ENCODE results near the gene OR2V2. TPM values are rescaled to one million over a fixed set of nuclear protein-coding genes. Genes with fewer than 3 reads are reported as not detected.
A peak's percentile ranks its signal among the peaks of the same experiment; 100 is the strongest.

Gene OR2V2
- polyA plus RNA-seq, 1 of the 3 experiments (the other 2 are of a cell fraction): not detected

GRCh38 chr5:181121675-181122561, 25.5 kb upstream of the OR2V2 start:
- no peaks in the 10 kb centered on the region for H3K4me1 ChIP-seq (ENCODE audit: control insufficient read depth in 1 of 2, insufficient read depth in 2 of 2, low read depth in 1 of 2, low read length in 1 of 2)
- DNase-seq: peak; percentile 30
- POLR2A ChIA-PET: no interaction called here
- H3K9ac ChIP-seq: no peak overlapping the region
- no peaks in the 10 kb centered on the region for H3F3A ChIP-seq (replicated peaks; ENCODE audit: insufficient read depth)
- no peaks in the 10 kb centered on the region for H3K36me3 ChIP-seq (replicated peaks in 1 of 2; ENCODE audit: control insufficient read depth in 1 of 2, insufficient read depth in 2 of 2, low read length in 1 of 2)
- no peaks in the 10 kb centered on the region for H3K9me2 ChIP-seq
- no peaks in the 10 kb centered on the region for H4K20me1 ChIP-seq (ENCODE audit: insufficient read depth)
- H3K4me3 ChIP-seq (ENCODE audit: low read depth in 2 of 2, low read length in 1 of 2): no peak overlapping the region; a peak in 1 of 4 replicates
- H3K9me3 ChIP-seq: no peaks in the 10 kb centered on the region
- H3K27me3 ChIP-seq (ENCODE audit: insufficient read depth): peaks cover 78% of the 10 kb centered on the region
- TF ChIP-seq GATA2 (CRISPR knock-in tag; IDR thresholded peaks at IDR 0.05) (no peak), CTCF (IDR thresholded peaks at IDR 0.05) (peak; percentile 15; the same call in 1 of the 2 replicates)
- H3K27ac ChIP-seq (ENCODE audit: low read depth in 2 of 2, low read length in 1 of 2): no peak overlapping the region
- WGBS (ENCODE audit: low lambda C conversion rate): 29% methylated on average over 22 of the region's 28 CpGs
- CTCF ChIA-PET: no interaction called here
- H3K4me2 ChIP-seq: no peak overlapping the region
- H3K79me2 ChIP-seq (ENCODE audit: insufficient read depth): no peaks in the 10 kb centered on the region
- H2AFZ ChIP-seq (ENCODE audit: low read depth): no peak overlapping the region; the same call in 1 of the 2 replicates

GRCh38 chr5:181124526-181124925, 22.9 kb upstream of the OR2V2 start:
- Histone ChIP-seq H3F3A (replicated peaks; ENCODE audit: insufficient read depth) (no peaks in the 10 kb centered on the region), H3K4me2 (no peak overlapping the region), H3K27me3 (ENCODE audit: insufficient read depth) (peaks cover 78% of the 10 kb centered on the region), H2AFZ (ENCODE audit: low read depth) (no peak overlapping the region), H3K4me3 (ENCODE audit: low read depth in 2 of 2, low read length in 1 of 2) (no peak overlapping the region), H3K36me3 (replicated peaks in 1 of 2; ENCODE audit: control insufficient read depth in 1 of 2, insufficient read depth in 2 of 2, low read length in 1 of 2) (no peaks in the 10 kb centered on the region), H3K27ac (ENCODE audit: low read depth in 2 of 2, low read length in 1 of 2) (no peak overlapping the region), H3K4me1 (ENCODE audit: control insufficient read depth in 1 of 2, insufficient read depth in 2 of 2, low read depth in 1 of 2, low read length in 1 of 2) (no peaks in the 10 kb centered on the region), H3K79me2 (ENCODE audit: insufficient read depth) (no peaks in the 10 kb centered on the region), H3K9me3 (no peaks in the 10 kb centered on the region), H3K9me2 (no peaks in the 10 kb centered on the region), H4K20me1 (ENCODE audit: insufficient read depth) (no peaks in the 10 kb centered on the region), H3K9ac (no peak overlapping the region)
- ChIA-PET CTCF (interaction anchor here (0.9 to 1.5 kb wide), 2 partner anchors 9 to 25 kb away, joined by 3 read pairs; no protein-coding TSS in a partner anchor), POLR2A (no interaction called here)
- no peak for DNase-seq
- WGBS (ENCODE audit: low lambda C conversion rate): 24% methylated on average over 3 of the region's 3 CpGs
- TF ChIP-seq NRF1 (IDR thresholded peaks at IDR 0.05; ENCODE audit: low read depth, low read length) (no peak), MAX (IDR thresholded peaks at IDR 0.05; ENCODE audit: low read depth) (no peak), POLR2AphosphoS5 (IDR thresholded peaks at IDR 0.05; ENCODE audit: low read depth, low read length) (no peak), GABPA (IDR thresholded peaks at IDR 0.05; ENCODE audit: low read depth) (no peak), SIN3A (IDR thresholded peaks at IDR 0.05; ENCODE audit: borderline replicate concordance, low read depth, low read length) (no peak), FOXJ3 (CRISPR knock-in tag; IDR thresholded peaks at IDR 0.05) (no peak), USF2 (IDR thresholded peaks at IDR 0.05; ENCODE audit: borderline replicate concordance, low read depth, low read length) (no peak), ZBTB33 (IDR thresholded peaks at IDR 0.05; ENCODE audit: borderline replicate concordance, low read depth) (no peak), EP300 (IDR thresholded peaks at IDR 0.05; ENCODE audit: borderline replicate concordance in 1 of 2, low read depth in 1 of 2, low read length in 1 of 2) (no peak), IRF3 (IDR thresholded peaks at IDR 0.05; ENCODE audit: low read depth, low read length) (no peak), CTCF (IDR thresholded peaks at IDR 0.05) (no peak), TCF12 (IDR thresholded peaks at IDR 0.05) (no peak), EZH2phosphoT487 (IDR thresholded peaks at IDR 0.05; ENCODE audit: borderline replicate concordance, low read depth) (no peak), TAF1 (IDR thresholded peaks at IDR 0.05; ENCODE audit: borderline replicate concordance, low read depth, low read length) (no peak)

All from SK-N-SH (cell line).